GM21381 (cell line): ENCODE measurements around the gene ATF5.

Experiments
- ATAC-seq: cut with Tn5 transposase; IDR thresholded peaks from one replicate; pipeline ENCODE4 v1.9.1; 2021; ENCODE audit warnings: mild to moderate bottlenecking, moderate library complexity; ENCODE audit not compliant: unreplicated experiment

ATF5 gene

DNA sequence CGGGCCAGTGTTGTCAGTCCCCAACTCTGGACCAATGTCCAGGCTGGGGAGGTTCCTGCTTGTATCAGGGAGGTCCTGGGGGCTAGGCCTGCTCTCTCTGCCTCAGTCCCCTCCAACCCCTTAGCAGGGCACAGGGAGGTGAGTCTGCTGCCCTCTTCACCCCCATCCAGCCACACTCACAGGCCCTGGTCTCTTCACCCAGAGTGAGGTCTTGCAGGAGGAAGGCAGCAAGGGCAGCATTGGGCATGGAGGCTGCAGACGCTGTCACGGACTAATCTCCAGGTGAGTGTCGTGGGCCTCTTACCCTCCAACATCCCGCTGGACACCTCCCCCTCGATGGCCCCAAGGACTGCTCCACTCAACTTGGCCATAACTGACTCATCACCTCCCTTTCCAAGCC lies 43.8 kb downstream of the ATF5 start:
- no peak for ATAC-seq

- no peak for ATAC-seq
These were observed 45.0 kb downstream of the ATF5 start for GRCh38 chr19:49973987-49974386.

- no peak for ATAC-seq
These were observed 46.0 kb downstream of the ATF5 start for GRCh38 chr19:49975051-49975450.

GRCh38 chr19:49976496-49976895 lies 47.5 kb downstream of the ATF5 start:
- no peak for ATAC-seq

- no peak for ATAC-seq
These were observed 48.1 kb downstream of the ATF5 start for GRCh38 chr19:49977076-49977475.

GRCh38 chr19:49977881-49978280 lies 48.9 kb downstream of the ATF5 start:
- ATAC-seq = no peak

DNA sequence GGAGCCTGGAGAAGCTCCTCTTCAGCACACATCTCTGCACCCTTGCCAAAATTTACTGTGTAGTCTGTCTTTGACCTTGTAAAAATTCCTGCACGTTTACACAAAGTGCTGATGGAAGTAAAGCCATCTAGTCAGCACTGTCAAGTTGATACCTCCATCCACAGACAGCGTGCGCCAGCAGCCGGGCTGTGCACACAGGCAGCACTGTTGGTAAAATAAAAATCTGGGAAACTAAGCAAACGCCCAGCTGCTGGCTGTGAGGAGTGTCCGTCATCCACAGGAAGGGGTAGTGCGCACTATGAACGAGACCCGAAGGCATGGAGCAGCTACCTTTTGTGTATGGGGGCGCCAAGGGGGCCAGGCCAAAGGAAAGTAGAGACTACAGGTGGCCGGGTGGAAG lies 49.3 kb downstream of the ATF5 start:
- no peak for ATAC-seq

GRCh38 chr19:49981603-49982593 lies 52.9 kb downstream of the ATF5 start:
- no peak for ATAC-seq
